DND-41 (cell line): Measurements from ENCODE around the gene PCDHGB7.
"Not testable (repeated sequence)": the region's sequence is repeated elsewhere in the genome, so short reads cannot be mapped to it uniquely, and the experiment has no call there.

Source experiments
- ATAC-seq: fragments of 200-7000 bp; cut with Tn5 transposase; 3 replicates; pipeline ENCODE4 v1.9.1; 2021; ENCODE audit warnings: low read depth; ENCODE audit not compliant: insufficient read depth
- DNase-seq: peaks from one replicate; pipeline ENCODE4 v3.0.0-alpha.2; 2020
- H2AFZ ChIP-seq: 2 replicates; pipeline ENCODE4 v1.6.0; 2012; ENCODE audit warnings: low read depth, low read length
- H3K27ac ChIP-seq: 2 replicates; pipeline ENCODE4 v1.5.1; 2012; ENCODE audit warnings: low read length, inconsistent platforms
- H3K27me3 ChIP-seq: fragments of 200-600 bp; sonication (generic); 2 replicates; pipeline ENCODE4 v1.6.0; 2012; ENCODE audit warnings: low read length, mild to moderate bottlenecking, inconsistent platforms; ENCODE audit not compliant: insufficient read depth, poor library complexity
- H3K36me3 ChIP-seq: 2 replicates; pipeline ENCODE4 v1.5.1; 2012; ENCODE audit warnings: low read length, inconsistent platforms; ENCODE audit not compliant: insufficient read depth
- H3K4me1 ChIP-seq: 2 replicates; pipeline ENCODE4 v1.5.1; 2012; ENCODE audit warnings: mild to moderate bottlenecking, low read length; ENCODE audit not compliant: insufficient read depth
- H3K4me2 ChIP-seq: 2 replicates; pipeline ENCODE4 v1.6.0; 2012; ENCODE audit warnings: mild to moderate bottlenecking, moderate library complexity, low read length, inconsistent platforms; ENCODE audit not compliant: insufficient read depth
- H3K4me3 ChIP-seq, 2 experiments: fragments of 200-600 bp in 1 of 2; shearing (Covaris generic) in 1 of 2; 2 replicates each; pipeline ENCODE4 v1.5.1; 2012 to 2016; ENCODE audit warnings: inconsistent platforms in 2 of 2, low read length in 2 of 2, mild to moderate bottlenecking in 2 of 2, low read depth in 1 of 2, moderate library complexity in 1 of 2
- H3K79me2 ChIP-seq: 2 replicates; pipeline ENCODE4 v1.6.0; 2012; ENCODE audit warnings: low read length, inconsistent platforms; ENCODE audit not compliant: insufficient read depth
- H3K9ac ChIP-seq: 2 replicates; pipeline ENCODE4 v1.6.0; 2012; ENCODE audit warnings: low read depth, mild to moderate bottlenecking, inconsistent platforms, low read length, moderate library complexity
- H3K9me3 ChIP-seq: 2 replicates; pipeline ENCODE4 v1.5.1; 2012; ENCODE audit warnings: low read length, moderate library complexity, mild to moderate bottlenecking, inconsistent platforms; ENCODE audit not compliant: insufficient read depth, severe bottlenecking
- H4K20me1 ChIP-seq: 2 replicates; pipeline ENCODE4 v1.6.0; 2012; ENCODE audit warnings: low read length; ENCODE audit not compliant: insufficient read depth
- EZH2 ChIP-seq: IDR thresholded peaks from 3 replicates; pipeline ENCODE4 v1.6.1; 2012; ENCODE audit warnings: borderline replicate concordance, low read depth, mild to moderate bottlenecking, moderate library complexity, low read length, inconsistent platforms; ENCODE audit not compliant: severe bottlenecking
- TF ChIP-seq, protein P1 (sequence below): IDR thresholded peaks from 2 replicates; pipeline ENCODE4 v1.5.1; 2012; ENCODE audit warnings: borderline replicate concordance, low read length, moderate library complexity, mild to moderate bottlenecking; ENCODE audit not compliant: poor library complexity, severe bottlenecking; ENCODE audit errors: extremely low read depth

Gene PCDHGB7

GRCh38 chr5:141382469-141383294, 34.8 kb upstream of the PCDHGB7 start, which contains the start of gene PCDHGA7:
TSS of gene PCDHGA7 (plus strand) at chr5:141382742. CDS start at chr5:141382900, 158 bp downstream.
- no peak within 1 kb of the TSS for H2AFZ ChIP-seq
- no peak within 1 kb of the TSS for H3K4me3 ChIP-seq
- no peak for TF ChIP-seq EZH2
- TF ChIP-seq, protein P1, sequence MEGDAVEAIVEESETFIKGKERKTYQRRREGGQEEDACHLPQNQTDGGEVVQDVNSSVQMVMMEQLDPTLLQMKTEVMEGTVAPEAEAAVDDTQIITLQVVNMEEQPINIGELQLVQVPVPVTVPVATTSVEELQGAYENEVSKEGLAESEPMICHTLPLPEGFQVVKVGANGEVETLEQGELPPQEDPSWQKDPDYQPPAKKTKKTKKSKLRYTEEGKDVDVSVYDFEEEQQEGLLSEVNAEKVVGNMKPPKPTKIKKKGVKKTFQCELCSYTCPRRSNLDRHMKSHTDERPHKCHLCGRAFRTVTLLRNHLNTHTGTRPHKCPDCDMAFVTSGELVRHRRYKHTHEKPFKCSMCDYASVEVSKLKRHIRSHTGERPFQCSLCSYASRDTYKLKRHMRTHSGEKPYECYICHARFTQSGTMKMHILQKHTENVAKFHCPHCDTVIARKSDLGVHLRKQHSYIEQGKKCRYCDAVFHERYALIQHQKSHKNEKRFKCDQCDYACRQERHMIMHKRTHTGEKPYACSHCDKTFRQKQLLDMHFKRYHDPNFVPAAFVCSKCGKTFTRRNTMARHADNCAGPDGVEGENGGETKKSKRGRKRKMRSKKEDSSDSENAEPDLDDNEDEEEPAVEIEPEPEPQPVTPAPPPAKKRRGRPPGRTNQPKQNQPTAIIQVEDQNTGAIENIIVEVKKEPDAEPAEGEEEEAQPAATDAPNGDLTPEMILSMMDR, result no peak
- H3K9me3 ChIP-seq, result no peaks in the 10 kb centered on the region
- H3K4me2 ChIP-seq, result no peak within 1 kb of the TSS
- no peak within 1 kb of the TSS for H3K9ac ChIP-seq
- H3K27me3 ChIP-seq, result no peaks in the 10 kb centered on the region
- H3K79me2 ChIP-seq, result no peaks in the 10 kb centered on the region
- no peak within 1 kb of the TSS for H3K27ac ChIP-seq
- DNase-seq (no peak), ATAC-seq (no peak)
- H4K20me1 ChIP-seq, result no peaks in the 10 kb centered on the region
- no peaks in the 10 kb centered on the region for H3K4me1 ChIP-seq
- no peaks in the 10 kb centered on the region for H3K36me3 ChIP-seq

DNA sequence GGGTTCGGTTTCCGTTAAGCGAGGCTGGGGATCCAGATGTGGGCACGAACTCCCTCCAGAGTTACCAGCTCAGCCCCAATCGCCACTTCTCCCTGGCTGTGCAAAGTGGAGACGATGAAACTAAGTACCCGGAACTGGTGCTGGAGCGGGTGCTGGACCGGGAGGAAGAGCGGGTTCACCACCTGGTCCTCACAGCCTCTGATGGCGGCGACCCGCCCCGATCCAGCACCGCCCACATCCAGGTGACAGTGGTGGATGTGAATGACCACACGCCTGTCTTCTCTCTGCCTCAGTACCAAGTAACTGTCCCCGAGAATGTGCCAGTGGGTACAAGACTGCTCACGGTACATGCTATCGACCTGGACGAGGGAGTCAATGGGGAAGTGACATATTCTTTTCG, 34.1 kb upstream of the PCDHGB7 start:
- no peaks in the 10 kb centered on the region for H3K4me1 ChIP-seq
- no peak for TF ChIP-seq EZH2
- TF ChIP-seq, protein P1, result no peak
- no peaks in the 10 kb centered on the region for H3K36me3 ChIP-seq
- no peak overlapping the region for H3K9ac ChIP-seq
- H3K4me2 ChIP-seq, result no peak overlapping the region
- DNase-seq (no peak), ATAC-seq (no peak)
- H3K4me3 ChIP-seq, result no peak overlapping the region
- no peaks in the 10 kb centered on the region for H3K9me3 ChIP-seq
- no peaks in the 10 kb centered on the region for H3K79me2 ChIP-seq
- H3K27ac ChIP-seq, result no peak overlapping the region
- no peak overlapping the region for H2AFZ ChIP-seq
- no peaks in the 10 kb centered on the region for H4K20me1 ChIP-seq
- H3K27me3 ChIP-seq, result no peaks in the 10 kb centered on the region

GRCh38 chr5:141384471-141385267, 32.8 kb upstream of the PCDHGB7 start:
- H3K9me3 ChIP-seq, result no peaks in the 10 kb centered on the region
- H3K4me2 ChIP-seq, result no peak overlapping the region
- no peaks in the 10 kb centered on the region for H3K4me1 ChIP-seq
- H3K27me3 ChIP-seq, result no peaks in the 10 kb centered on the region
- H3K9ac ChIP-seq, result no peak overlapping the region
- TF ChIP-seq EZH2, result no peak
- TF ChIP-seq, protein P1, result no peak
- H3K4me3 ChIP-seq, result no peak overlapping the region
- ATAC-seq, result no peak
- no peak overlapping the region for H3K27ac ChIP-seq
- H3K79me2 ChIP-seq, result no peaks in the 10 kb centered on the region
- H4K20me1 ChIP-seq, result no peaks in the 10 kb centered on the region
- H2AFZ ChIP-seq, result no peak overlapping the region
- H3K36me3 ChIP-seq, result no peaks in the 10 kb centered on the region
- no peak for DNase-seq

DNA sequence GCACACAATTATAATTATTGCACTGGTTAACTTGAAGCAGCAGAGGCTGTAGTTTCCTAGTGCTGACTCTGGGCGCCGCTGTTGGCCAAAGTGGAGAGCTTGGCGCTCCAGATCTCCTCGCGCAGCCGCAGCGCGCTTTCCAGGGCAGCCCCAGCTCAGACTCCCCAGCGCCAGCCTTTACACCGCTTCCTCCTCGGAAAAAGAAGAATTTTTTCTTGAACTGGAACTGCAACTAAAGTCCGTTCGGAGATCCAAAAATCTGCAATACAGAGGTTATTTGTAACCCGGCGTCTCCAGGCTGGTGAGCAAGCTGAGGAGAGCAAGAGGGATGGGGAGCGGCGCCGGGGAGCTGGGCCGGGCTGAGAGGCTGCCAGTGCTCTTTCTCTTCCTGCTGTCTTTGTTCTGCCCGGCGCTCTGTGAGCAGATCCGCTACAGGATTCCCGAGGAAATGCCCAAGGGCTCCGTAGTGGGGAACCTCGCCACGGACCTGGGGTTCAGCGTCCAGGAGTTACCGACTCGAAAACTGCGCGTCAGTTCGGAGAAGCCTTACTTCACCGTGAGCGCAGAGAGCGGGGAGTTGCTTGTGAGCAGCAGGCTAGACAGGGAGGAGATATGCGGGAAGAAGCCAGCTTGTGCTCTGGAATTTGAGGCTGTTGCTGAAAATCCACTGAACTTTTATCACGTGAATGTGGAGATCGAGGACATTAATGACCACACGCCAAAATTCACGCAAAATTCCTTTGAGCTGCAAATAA, 29.7 kb upstream of the PCDHGB7 start, which contains the start of gene PCDHGB4:
Gene PCDHGB4, plus strand, starts transcription at position 142 of the 755 bp plus-strand sequence. Its CDS starts 187 bp downstream, at position 329.
- not testable (repeated sequence) for H3K36me3 ChIP-seq, H4K20me1 ChIP-seq, H3K27ac ChIP-seq, H3K4me1 ChIP-seq, H3K79me2 ChIP-seq, DNase-seq, H3K4me3 ChIP-seq, ATAC-seq, H3K27me3 ChIP-seq, H2AFZ ChIP-seq, H3K9ac ChIP-seq, H3K9me3 ChIP-seq, H3K4me2 ChIP-seq
